Upper lobe of left lung (tissue), 4 donors: Measurements from ENCODE around the gene M1AP.

ENCODE experiments used
- EP300 ChIP-seq, 4 donors: sonication (generic); formaldehyde crosslinking; IDR thresholded peaks; one replicate each; pipeline ENCODE4 v1.5.1; 2017; ENCODE audit warnings: antibody characterized with exemption in 4 of 4, control low read depth in 2 of 4
- TF ChIP-seq, protein P1 (sequence below), 6 experiments: fragments of 450-650 bp in 4 of 6; fragments of 200-600 bp in 2 of 6; sonication (generic) in 2 of 6; IDR thresholded peaks; one replicate each; pipeline ENCODE4 v1.5.1; 2016 to 2019; ENCODE audit warnings: antibody characterized with exemption in 6 of 6

DNA sequence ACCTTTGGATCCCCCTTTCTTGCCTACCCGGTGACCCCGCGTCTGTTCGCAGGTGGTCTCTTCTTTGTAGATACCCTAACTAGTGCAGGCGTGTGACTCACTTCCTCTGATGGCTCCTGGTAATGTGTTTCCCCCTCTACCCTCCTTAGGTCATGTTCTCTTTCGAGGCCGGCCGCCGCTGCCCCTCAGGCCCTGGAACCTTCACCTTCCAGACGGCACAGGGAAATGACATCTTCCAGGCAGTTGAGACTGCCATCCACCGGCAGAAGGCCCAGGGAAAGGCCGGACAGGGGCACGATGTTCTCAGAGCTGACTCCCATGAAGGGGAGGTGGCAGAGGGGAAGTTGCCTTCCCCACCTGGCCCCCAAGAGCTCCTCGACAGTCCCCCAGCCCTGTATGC, 92.0 kb downstream of the M1AP start:
- TF ChIP-seq, protein P1, sequence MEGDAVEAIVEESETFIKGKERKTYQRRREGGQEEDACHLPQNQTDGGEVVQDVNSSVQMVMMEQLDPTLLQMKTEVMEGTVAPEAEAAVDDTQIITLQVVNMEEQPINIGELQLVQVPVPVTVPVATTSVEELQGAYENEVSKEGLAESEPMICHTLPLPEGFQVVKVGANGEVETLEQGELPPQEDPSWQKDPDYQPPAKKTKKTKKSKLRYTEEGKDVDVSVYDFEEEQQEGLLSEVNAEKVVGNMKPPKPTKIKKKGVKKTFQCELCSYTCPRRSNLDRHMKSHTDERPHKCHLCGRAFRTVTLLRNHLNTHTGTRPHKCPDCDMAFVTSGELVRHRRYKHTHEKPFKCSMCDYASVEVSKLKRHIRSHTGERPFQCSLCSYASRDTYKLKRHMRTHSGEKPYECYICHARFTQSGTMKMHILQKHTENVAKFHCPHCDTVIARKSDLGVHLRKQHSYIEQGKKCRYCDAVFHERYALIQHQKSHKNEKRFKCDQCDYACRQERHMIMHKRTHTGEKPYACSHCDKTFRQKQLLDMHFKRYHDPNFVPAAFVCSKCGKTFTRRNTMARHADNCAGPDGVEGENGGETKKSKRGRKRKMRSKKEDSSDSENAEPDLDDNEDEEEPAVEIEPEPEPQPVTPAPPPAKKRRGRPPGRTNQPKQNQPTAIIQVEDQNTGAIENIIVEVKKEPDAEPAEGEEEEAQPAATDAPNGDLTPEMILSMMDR (IDR thresholded peaks at IDR 0.05): no peak
- no peak for TF ChIP-seq EP300 (IDR thresholded peaks at IDR 0.05)
